AG04449 (cell line): ENCODE measurements around the gene EPOP.
A peak's percentile ranks its signal among the peaks of the same experiment; 100 is the strongest.

Experiments
- CTCF ChIA-PET: fragments of 350-600 bp; formaldehyde crosslinking; extraction: SDS; loops from one replicate; lab custom pipeline; 2021; ENCODE audit warnings: antibody characterized with exemption; lab: Yijun Ruan, JAX
- POLR2A ChIA-PET: fragments of 400-600, 350-600 bp; formaldehyde crosslinking; extraction: SDS; loops from one replicate; lab custom pipeline; 2020; ENCODE audit warnings: antibody characterized with exemption, inconsistent platforms; lab: Yijun Ruan, JAX
- DNase-seq: peaks from one replicate; pipeline ENCODE4 v3.0.0-alpha.2; 2010; ENCODE audit warnings: low read depth, low spot score
- H3K4me3 ChIP-seq: 2 replicates; pipeline ENCODE4 v1.5.1; 2011; ENCODE audit warnings: low read depth, mild to moderate bottlenecking, control low read depth, low read length
- CTCF ChIP-seq: IDR thresholded peaks from one replicate; pipeline ENCODE4 v1.5.1; 2011; ENCODE audit warnings: mild to moderate bottlenecking, moderate library complexity, low read length, control low read depth, inconsistent platforms; ENCODE audit not compliant: insufficient read depth; ENCODE audit errors: missing control alignments

EPOP gene

GRCh38 chr17:38707678-38708351 lies 33.1 kb upstream of the EPOP start:
- POLR2A ChIA-PET = interaction anchor here (1.4 kb wide), 1 partner anchor 11 kb away, joined by 3 read pairs; no protein-coding TSS in a partner anchor
- DNase-seq = no peak
- TF ChIP-seq CTCF = no peak
- CTCF ChIA-PET = interaction anchor here (1.3 to 3.4 kb wide), 2 partner anchors 10 to 27 kb away, joined by 3 to 16 read pairs; no protein-coding TSS in a partner anchor
- no peak overlapping the region for H3K4me3 ChIP-seq

GRCh38 chr17:38706505-38707216 lies 31.9 kb upstream of the EPOP start:
- POLR2A ChIA-PET = interaction anchor here (1.4 kb wide), 1 partner anchor 21 kb away, joined by 3 read pairs; no protein-coding TSS in a partner anchor
- CTCF ChIA-PET = interaction anchor here (1.4 to 3.4 kb wide), 2 partner anchors 28 to 30 kb away, joined by 4 to 16 read pairs; no protein-coding TSS in a partner anchor
- no peak for DNase-seq
- peak overlapping the region; percentile 76 for H3K4me3 ChIP-seq
- no peak for TF ChIP-seq CTCF

- CTCF ChIA-PET = interaction anchor here (1.4 to 3.4 kb wide), 2 partner anchors 29 kb away, joined by 4 to 16 read pairs; no protein-coding TSS in a partner anchor
- no peak for TF ChIP-seq CTCF
- no peak for DNase-seq
- POLR2A ChIA-PET = interaction anchor here (1.4 kb wide), 1 partner anchor 22 kb away, joined by 3 read pairs; no protein-coding TSS in a partner anchor
- H3K4me3 ChIP-seq = peak overlapping the region; percentile 76
These were observed 31.2 kb upstream of the EPOP start for GRCh38 chr17:38705803-38706504.

- DNase-seq = no peak
- CTCF ChIA-PET = interaction anchor here (1.5 kb wide), 1 partner anchor 18 kb away, joined by 4 read pairs; no protein-coding TSS in a partner anchor
- POLR2A ChIA-PET = no interaction called here
- no peak for TF ChIP-seq CTCF
- peak overlapping the region; percentile 76 for H3K4me3 ChIP-seq
These were observed 30.7 kb upstream of the EPOP start for GRCh38 chr17:38705523-38705802.

- POLR2A ChIA-PET = no interaction called here
- DNase-seq = no peak
- no peak for TF ChIP-seq CTCF
- peak within 1 kb of the TSS; percentile 76 for H3K4me3 ChIP-seq
- CTCF ChIA-PET = interaction anchor here (1.0 to 1.5 kb wide), 3 partner anchors 17 to 30 kb away, joined by 3 to 4 read pairs (median 3); no protein-coding TSS in a partner anchor
These were observed 30.1 kb upstream of the EPOP start, which contains the start of gene MLLT6 for GRCh38 chr17:38704606-38705522. TSS of gene MLLT6 (plus strand) at chr17:38705273. CDS start at chr17:38705633, 360 bp downstream.
